ENCODE data around the gene RFTN1. TPM values are rescaled to one million over a fixed set of nuclear protein-coding genes. Genes with fewer than 3 reads are reported as not detected.

RFTN1 gene
- total and polyA plus RNA-seq, 10 of the 15 experiments (the other 5 are each of a cell fraction or from before 2014, with no cell fraction given) = 20.6 to 213 (median 147) TPM

DNA sequence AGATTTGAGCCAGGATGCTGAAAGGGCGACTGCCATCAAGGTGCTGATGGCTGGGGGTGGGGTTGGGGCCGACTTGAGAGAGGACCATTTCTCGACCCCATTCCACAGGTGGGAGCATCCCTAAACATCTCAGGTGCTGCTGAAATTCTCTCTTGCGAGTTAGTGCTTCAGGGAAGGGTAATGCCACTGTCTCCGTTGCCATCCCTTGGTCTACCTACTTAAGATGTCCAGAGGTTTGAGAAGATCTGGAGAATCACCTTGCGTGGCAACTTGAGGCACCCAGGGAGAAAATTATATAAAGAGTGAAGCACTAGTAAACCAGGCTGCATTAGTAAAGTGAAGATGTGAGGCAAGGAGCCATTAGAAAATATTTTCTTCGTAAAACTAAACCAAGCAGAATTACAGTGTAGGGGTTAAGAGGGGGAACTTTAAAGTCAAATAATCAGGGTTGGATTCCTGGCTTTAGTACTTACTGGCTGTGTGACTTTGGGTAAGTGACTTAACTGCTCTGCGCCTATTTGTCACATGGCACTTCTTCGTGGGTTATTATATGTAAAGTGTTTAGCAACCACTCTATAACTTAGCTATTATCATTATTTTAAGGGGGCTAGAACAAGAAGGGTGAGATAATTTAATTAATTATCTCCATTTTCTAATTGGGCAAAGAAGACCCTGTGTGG lies 662 bp upstream of the RFTN1 start (continued):
- TF ChIP-seq CUX1 (IDR thresholded peaks at IDR 0.05; ENCODE audit: insufficient replicate concordance, low read depth, low read length) (no peak), KLF5 (IDR thresholded peaks at IDR 0.05; ENCODE audit: partially characterized antibody) (no peak), BCL11A (IDR thresholded peaks at IDR 0.05; ENCODE audit: low read depth, low read length) (no peak), PML (IDR thresholded peaks at IDR 0.05; ENCODE audit: low read length) (no peak), FOXM1 (IDR thresholded peaks at IDR 0.05; ENCODE audit: low read depth, low read length) (no peak), SMAD1 (IDR thresholded peaks at IDR 0.05; ENCODE audit: low read depth, partially characterized antibody) (peak; percentile 37), YBX1 (IDR thresholded peaks at IDR 0.05) (no peak), CBX5 (IDR thresholded peaks at IDR 0.05; ENCODE audit: low read depth) (no peak), STAT1 (conservative IDR thresholded peaks at IDR 0.05) (no peak), POU2F2 (IDR thresholded peaks at IDR 0.05; ENCODE audit: borderline replicate concordance, low read depth, low read length) (no peak), SRF (IDR thresholded peaks at IDR 0.05; ENCODE audit: low read depth in 2 of 2, low read length in 2 of 2) (no peak), TCF12 (IDR thresholded peaks at IDR 0.05; ENCODE audit: low read depth, low read length) (no peak), RAD21 (IDR thresholded peaks at IDR 0.05; ENCODE audit: insufficient read depth, low read depth, low read length) (no peak), HDGF (IDR thresholded peaks at IDR 0.05) (0 out of 2 replicates have a peak, but pooled peaks have one; percentile 60), WRNIP1 (IDR thresholded peaks at IDR 0.05; ENCODE audit: borderline replicate concordance, low read depth, low read length) (no peak), PKNOX1 (IDR thresholded peaks at IDR 0.05) (no peak), IRF4 (IDR thresholded peaks at IDR 0.05; ENCODE audit: low read depth, low read length) (no peak), RFX5 (IDR thresholded peaks at IDR 0.05; ENCODE audit: low read depth, low read length) (no peak), HDAC2 (IDR thresholded peaks at IDR 0.05) (no peak), SPI1 (IDR thresholded peaks at IDR 0.05; ENCODE audit: borderline replicate concordance, insufficient read depth, low read depth, low read length) (no peak), TBL1XR1 (IDR thresholded peaks at IDR 0.05; ENCODE audit: low read depth, low read length) (no peak)
- TF ChIP-seq, protein P1, sequence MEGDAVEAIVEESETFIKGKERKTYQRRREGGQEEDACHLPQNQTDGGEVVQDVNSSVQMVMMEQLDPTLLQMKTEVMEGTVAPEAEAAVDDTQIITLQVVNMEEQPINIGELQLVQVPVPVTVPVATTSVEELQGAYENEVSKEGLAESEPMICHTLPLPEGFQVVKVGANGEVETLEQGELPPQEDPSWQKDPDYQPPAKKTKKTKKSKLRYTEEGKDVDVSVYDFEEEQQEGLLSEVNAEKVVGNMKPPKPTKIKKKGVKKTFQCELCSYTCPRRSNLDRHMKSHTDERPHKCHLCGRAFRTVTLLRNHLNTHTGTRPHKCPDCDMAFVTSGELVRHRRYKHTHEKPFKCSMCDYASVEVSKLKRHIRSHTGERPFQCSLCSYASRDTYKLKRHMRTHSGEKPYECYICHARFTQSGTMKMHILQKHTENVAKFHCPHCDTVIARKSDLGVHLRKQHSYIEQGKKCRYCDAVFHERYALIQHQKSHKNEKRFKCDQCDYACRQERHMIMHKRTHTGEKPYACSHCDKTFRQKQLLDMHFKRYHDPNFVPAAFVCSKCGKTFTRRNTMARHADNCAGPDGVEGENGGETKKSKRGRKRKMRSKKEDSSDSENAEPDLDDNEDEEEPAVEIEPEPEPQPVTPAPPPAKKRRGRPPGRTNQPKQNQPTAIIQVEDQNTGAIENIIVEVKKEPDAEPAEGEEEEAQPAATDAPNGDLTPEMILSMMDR (IDR thresholded peaks at IDR 0.05 in 2 of 3, conservative IDR thresholded peaks at IDR 0.05 in 1 of 3; ENCODE audit: control insufficient read depth in 2 of 3, extremely low read depth in 1 of 3, insufficient read depth in 1 of 3, low read depth in 3 of 3, low read length in 3 of 3) = no peak
- TF ChIP-seq, protein P2, sequence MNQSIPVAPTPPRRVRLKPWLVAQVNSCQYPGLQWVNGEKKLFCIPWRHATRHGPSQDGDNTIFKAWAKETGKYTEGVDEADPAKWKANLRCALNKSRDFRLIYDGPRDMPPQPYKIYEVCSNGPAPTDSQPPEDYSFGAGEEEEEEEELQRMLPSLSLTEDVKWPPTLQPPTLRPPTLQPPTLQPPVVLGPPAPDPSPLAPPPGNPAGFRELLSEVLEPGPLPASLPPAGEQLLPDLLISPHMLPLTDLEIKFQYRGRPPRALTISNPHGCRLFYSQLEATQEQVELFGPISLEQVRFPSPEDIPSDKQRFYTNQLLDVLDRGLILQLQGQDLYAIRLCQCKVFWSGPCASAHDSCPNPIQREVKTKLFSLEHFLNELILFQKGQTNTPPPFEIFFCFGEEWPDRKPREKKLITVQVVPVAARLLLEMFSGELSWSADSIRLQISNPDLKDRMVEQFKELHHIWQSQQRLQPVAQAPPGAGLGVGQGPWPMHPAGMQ (IDR thresholded peaks at IDR 0.05; ENCODE audit: borderline replicate concordance) = no peak
